SK-N-SH (cell line): ENCODE results near the gene CPNE4. TPM values are rescaled to one million over a fixed set of nuclear protein-coding genes. Genes with fewer than 3 reads are reported as not detected.

Experiments
- CTCF ChIA-PET: fragments of 300-600, 350-600 bp; formaldehyde crosslinking; extraction: SDS; loops from one replicate; lab custom pipeline; 2021; lab: Yijun Ruan, JAX
- POLR2A ChIA-PET: fragments of 350-600 bp; sonication (Branson Sonifier 250); formaldehyde crosslinking; extraction: SDS; loops from one replicate; lab custom pipeline; 2020; ENCODE audit warnings: antibody characterized with exemption, inconsistent platforms; lab: Yijun Ruan, JAX
- DNase-seq: peaks from one replicate; pipeline ENCODE4 v3.0.0; 2012
- H2AFZ ChIP-seq: fragments of 200-600 bp; sonication (generic); 2 replicates; pipeline ENCODE4 v1.8.1; 2016; ENCODE audit warnings: antibody characterized with exemption, mild to moderate bottlenecking, low read depth
- H3F3A ChIP-seq: fragments of 200-600 bp; sonication (generic); replicated peaks from 2 replicates; pipeline ENCODE3; 2016; ENCODE audit warnings: antibody characterized with exemption, mild to moderate bottlenecking; ENCODE audit not compliant: insufficient read depth
- H3K27ac ChIP-seq, 2 experiments: fragments of 200-500 bp in 1 of 2; fragments of 200-600 bp in 1 of 2; sonication (Bioruptor generic) in 1 of 2; sonication (generic), shearing (Covaris generic) in 1 of 2; 2 replicates each; pipeline versions ENCODE4 v1.5.1 to v1.6.1; 2014 to 2016; ENCODE audit warnings: low read depth in 2 of 2, inconsistent platforms in 1 of 2, low read length in 1 of 2, mild to moderate bottlenecking in 1 of 2, mixed read lengths in 1 of 2
- H3K27me3 ChIP-seq: fragments of 200-600 bp; sonication (generic), shearing (Covaris generic); 2 replicates; pipeline ENCODE4 v1.6.1; 2016; ENCODE audit warnings: mixed run types; ENCODE audit not compliant: insufficient read depth
- H3K36me3 ChIP-seq, 2 experiments: fragments of 200-500 bp in 1 of 2; fragments of 200-600 bp in 1 of 2; sonication (Bioruptor generic) in 1 of 2; sonication (generic) in 1 of 2; replicated peaks in 1 of 2; 2 replicates each; pipeline versions ENCODE3 to v1.5.1; 2014 to 2016; ENCODE audit warnings: low read length in 1 of 2, mild to moderate bottlenecking in 1 of 2; ENCODE audit not compliant: insufficient read depth in 2 of 2, control insufficient read depth in 1 of 2
- H3K4me1 ChIP-seq, 2 experiments: fragments of 200-500 bp in 1 of 2; fragments of 200-600 bp in 1 of 2; sonication (Bioruptor generic) in 1 of 2; sonication (generic), shearing (Covaris generic) in 1 of 2; 2 replicates each; pipeline versions ENCODE4 v1.5.1 to v1.6.1; 2014 to 2016; ENCODE audit warnings: low read depth in 1 of 2, low read length in 1 of 2, mixed run types in 1 of 2; ENCODE audit not compliant: insufficient read depth in 2 of 2, control insufficient read depth in 1 of 2
- H3K4me2 ChIP-seq: fragments of 200-600 bp; sonication (generic), shearing (Covaris generic); 2 replicates; pipeline ENCODE4 v1.6.1; 2017; ENCODE audit warnings: mixed run types
- H3K4me3 ChIP-seq, 2 experiments: fragments of 200-500 bp in 1 of 2; fragments of 200-600 bp in 1 of 2; sonication (Bioruptor generic) in 1 of 2; sonication (generic), shearing (Covaris generic) in 1 of 2; 2 replicates each; pipeline versions ENCODE4 v1.5.1 to v1.8.1; 2014 to 2016; ENCODE audit warnings: low read depth in 2 of 2, inconsistent platforms in 1 of 2, low read length in 1 of 2, mild to moderate bottlenecking in 1 of 2, mixed read lengths in 1 of 2, moderate library complexity in 1 of 2
- H3K79me2 ChIP-seq: fragments of 200-600 bp; sonication (generic); 2 replicates; pipeline ENCODE4 v1.8.1; 2017; ENCODE audit warnings: mild to moderate bottlenecking; ENCODE audit not compliant: insufficient read depth
- H3K9ac ChIP-seq: fragments of 200-600 bp; sonication (generic); 2 replicates; pipeline ENCODE4 v1.6.1; 2017; ENCODE audit warnings: mixed run types
- H3K9me2 ChIP-seq: fragments of 200-600 bp; sonication (generic); 2 replicates; pipeline ENCODE4 v1.6.1; 2017; ENCODE audit warnings: mixed run types
- H3K9me3 ChIP-seq: fragments of 200-600 bp; sonication (generic); 2 replicates; pipeline ENCODE4 v1.6.1; 2017; ENCODE audit warnings: mixed run types, mild to moderate bottlenecking, moderate library complexity
- H4K20me1 ChIP-seq: fragments of 200-600 bp; sonication (generic); 2 replicates; pipeline ENCODE4 v1.6.1; 2017; ENCODE audit warnings: mild to moderate bottlenecking, mixed run types; ENCODE audit not compliant: insufficient read depth
- EP300 ChIP-seq, 2 experiments: IDR thresholded peaks; 2 replicates each; pipeline versions ENCODE4 v1.4.0 to v1.6.1; 2012; ENCODE audit warnings: borderline replicate concordance in 1 of 2, low read depth in 1 of 2, low read length in 1 of 2
- EZH2phosphoT487 ChIP-seq: fragments of 200-600 bp; sonication (generic); IDR thresholded peaks from 2 replicates; pipeline ENCODE4 v1.6.1; 2017; ENCODE audit warnings: low read depth, mixed run types, mild to moderate bottlenecking, antibody characterized with exemption, moderate library complexity, borderline replicate concordance
- FOSL2 ChIP-seq: IDR thresholded peaks from 2 replicates; pipeline ENCODE4 v1.4.0; 2012; ENCODE audit warnings: low read depth, mild to moderate bottlenecking, moderate library complexity, borderline replicate concordance
- FOXJ3 ChIP-seq: sonication (generic); formaldehyde crosslinking; IDR thresholded peaks from 2 replicates; pipeline ENCODE4 v1.5.1; 2020; ENCODE audit warnings: mild to moderate bottlenecking, missing genetic modification reagents
- FOXM1 ChIP-seq: IDR thresholded peaks from 2 replicates; pipeline ENCODE4 v1.4.0; 2012; ENCODE audit warnings: low read depth, mild to moderate bottlenecking
- IRF3 ChIP-seq: fragments of 150-350 bp; IDR thresholded peaks from 2 replicates; pipeline ENCODE4 v1.6.1; 2016; ENCODE audit warnings: mild to moderate bottlenecking, low read depth, low read length
- MXI1 ChIP-seq: IDR thresholded peaks from 2 replicates; pipeline ENCODE4 v1.6.1; 2012; ENCODE audit warnings: mild to moderate bottlenecking, low read depth, low read length, improper control_type of control experiment
- PBX3 ChIP-seq: IDR thresholded peaks from 2 replicates; pipeline ENCODE4; 2012
- RFX5 ChIP-seq: IDR thresholded peaks from 2 replicates; pipeline ENCODE4 v1.6.1; 2012; ENCODE audit warnings: mild to moderate bottlenecking, improper control_type of control experiment, low read length
- SIN3A ChIP-seq: IDR thresholded peaks from 2 replicates; pipeline ENCODE4 v1.6.1; 2012; ENCODE audit warnings: low read depth, mild to moderate bottlenecking, low read length, moderate library complexity, borderline replicate concordance
- TCF12 ChIP-seq: IDR thresholded peaks from 2 replicates; pipeline ENCODE4 v1.4.0; 2012
- TEAD4 ChIP-seq: IDR thresholded peaks from 2 replicates; pipeline ENCODE4 v1.4.0; 2012; ENCODE audit warnings: mild to moderate bottlenecking, borderline replicate concordance; ENCODE audit not compliant: insufficient read depth
- YY1 ChIP-seq: IDR thresholded peaks from 2 replicates; pipeline ENCODE4 v1.4.0; 2012; ENCODE audit warnings: low read depth, mild to moderate bottlenecking
- WGBS: methylation state at CpG from one replicate; pipeline ENCODE4 v1.1.6; 2017; ENCODE audit warnings: low lambda C conversion rate; 5-methylcytosine and 5-hydroxymethylcytosine counted together
- polyA plus RNA-seq, 3 experiments: library from polyadenylated mRNA; depleted of rRNA; stranded (reverse); fragments of >200 nt; gene quantifications; 2 replicates each; pipeline ENCODE4 v1.2.3, GENCODE V29; 2012
- TF ChIP-seq, protein P1 (sequence below): fragments of 200-600 bp; sonication (generic); IDR thresholded peaks from 2 replicates; pipeline ENCODE4 v1.6.1; 2017; ENCODE audit warnings: antibody characterized with exemption, mild to moderate bottlenecking, moderate library complexity

Gene CPNE4
- polyA plus RNA-seq, 1 of the 3 experiments (the other 2 are of a cell fraction), result not detected

- DNase-seq, result no peak
- no peak overlapping the region for H3K27ac ChIP-seq
- no peaks in the 10 kb centered on the region for H3K79me2 ChIP-seq
- CTCF ChIA-PET, result no interaction called here
- no peaks in the 10 kb centered on the region for H3K4me1 ChIP-seq
- no peak overlapping the region for H2AFZ ChIP-seq
- TF ChIP-seq, protein P1, sequence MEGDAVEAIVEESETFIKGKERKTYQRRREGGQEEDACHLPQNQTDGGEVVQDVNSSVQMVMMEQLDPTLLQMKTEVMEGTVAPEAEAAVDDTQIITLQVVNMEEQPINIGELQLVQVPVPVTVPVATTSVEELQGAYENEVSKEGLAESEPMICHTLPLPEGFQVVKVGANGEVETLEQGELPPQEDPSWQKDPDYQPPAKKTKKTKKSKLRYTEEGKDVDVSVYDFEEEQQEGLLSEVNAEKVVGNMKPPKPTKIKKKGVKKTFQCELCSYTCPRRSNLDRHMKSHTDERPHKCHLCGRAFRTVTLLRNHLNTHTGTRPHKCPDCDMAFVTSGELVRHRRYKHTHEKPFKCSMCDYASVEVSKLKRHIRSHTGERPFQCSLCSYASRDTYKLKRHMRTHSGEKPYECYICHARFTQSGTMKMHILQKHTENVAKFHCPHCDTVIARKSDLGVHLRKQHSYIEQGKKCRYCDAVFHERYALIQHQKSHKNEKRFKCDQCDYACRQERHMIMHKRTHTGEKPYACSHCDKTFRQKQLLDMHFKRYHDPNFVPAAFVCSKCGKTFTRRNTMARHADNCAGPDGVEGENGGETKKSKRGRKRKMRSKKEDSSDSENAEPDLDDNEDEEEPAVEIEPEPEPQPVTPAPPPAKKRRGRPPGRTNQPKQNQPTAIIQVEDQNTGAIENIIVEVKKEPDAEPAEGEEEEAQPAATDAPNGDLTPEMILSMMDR, result no peak
- TF ChIP-seq, all 33 proteins: peak for 0
- POLR2A ChIA-PET, result no interaction called here
- Histone ChIP-seq H3K9me2 (no peaks in the 10 kb centered on the region), H3K27me3 (no peaks in the 10 kb centered on the region), H3K9me3 (no peaks in the 10 kb centered on the region), H3K4me3 (no peak overlapping the region), H3K9ac (no peak overlapping the region), H3F3A (no peaks in the 10 kb centered on the region), H4K20me1 (no peaks in the 10 kb centered on the region), H3K4me2 (no peak overlapping the region), H3K36me3 (no peaks in the 10 kb centered on the region)
- WGBS, result 35% methylated on average over 2 of the region's 2 CpGs
These were observed 245.6 kb downstream of the CPNE4 start for GRCh38 chr3:131789188-131789587.

GRCh38 chr3:131786386-131786785 lies 248.4 kb downstream of the CPNE4 start:
- H2AFZ ChIP-seq, result no peak overlapping the region
- H3K27me3 ChIP-seq, result no peaks in the 10 kb centered on the region
- H3K9ac ChIP-seq, result no peak overlapping the region
- H3K9me3 ChIP-seq, result no peaks in the 10 kb centered on the region
- POLR2A ChIA-PET, result no interaction called here
- CTCF ChIA-PET, result no interaction called here
- DNase-seq, result no peak
- no peaks in the 10 kb centered on the region for H3K79me2 ChIP-seq
- H3K36me3 ChIP-seq, result no peaks in the 10 kb centered on the region
- H3F3A ChIP-seq, result no peaks in the 10 kb centered on the region
- no peak overlapping the region for H3K4me3 ChIP-seq
- H3K27ac ChIP-seq, result no peak overlapping the region
- no peak overlapping the region for H3K4me2 ChIP-seq
- TF ChIP-seq TCF12 (no peak), FOXJ3 (CRISPR knock-in tag) (no peak), FOXM1 (no peak), SIN3A (no peak), EP300 (IDR thresholded peaks at IDR 0.05; ENCODE audit: borderline replicate concordance in 1 of 2, low read depth in 1 of 2, low read length in 1 of 2) (no peak), PBX3 (no peak), EZH2phosphoT487 (no peak), IRF3 (no peak), RFX5 (no peak), FOSL2 (no peak), MXI1 (no peak), TEAD4 (no peak), YY1 (no peak)
- H3K9me2 ChIP-seq, result no peaks in the 10 kb centered on the region
- H4K20me1 ChIP-seq, result no peaks in the 10 kb centered on the region
- H3K4me1 ChIP-seq, result no peaks in the 10 kb centered on the region
